ENCODE measurements around the gene HCN3. TPM values are rescaled to one million over a fixed set of nuclear protein-coding genes. Genes with fewer than 3 reads are reported as not detected.
A peak's percentile ranks its signal among the peaks of the same experiment; 100 is the strongest.

The HCN3 gene
- total and polyA plus RNA-seq, 4 donors, result 0.13 to 5.7 (median 2.4) TPM

DNA sequence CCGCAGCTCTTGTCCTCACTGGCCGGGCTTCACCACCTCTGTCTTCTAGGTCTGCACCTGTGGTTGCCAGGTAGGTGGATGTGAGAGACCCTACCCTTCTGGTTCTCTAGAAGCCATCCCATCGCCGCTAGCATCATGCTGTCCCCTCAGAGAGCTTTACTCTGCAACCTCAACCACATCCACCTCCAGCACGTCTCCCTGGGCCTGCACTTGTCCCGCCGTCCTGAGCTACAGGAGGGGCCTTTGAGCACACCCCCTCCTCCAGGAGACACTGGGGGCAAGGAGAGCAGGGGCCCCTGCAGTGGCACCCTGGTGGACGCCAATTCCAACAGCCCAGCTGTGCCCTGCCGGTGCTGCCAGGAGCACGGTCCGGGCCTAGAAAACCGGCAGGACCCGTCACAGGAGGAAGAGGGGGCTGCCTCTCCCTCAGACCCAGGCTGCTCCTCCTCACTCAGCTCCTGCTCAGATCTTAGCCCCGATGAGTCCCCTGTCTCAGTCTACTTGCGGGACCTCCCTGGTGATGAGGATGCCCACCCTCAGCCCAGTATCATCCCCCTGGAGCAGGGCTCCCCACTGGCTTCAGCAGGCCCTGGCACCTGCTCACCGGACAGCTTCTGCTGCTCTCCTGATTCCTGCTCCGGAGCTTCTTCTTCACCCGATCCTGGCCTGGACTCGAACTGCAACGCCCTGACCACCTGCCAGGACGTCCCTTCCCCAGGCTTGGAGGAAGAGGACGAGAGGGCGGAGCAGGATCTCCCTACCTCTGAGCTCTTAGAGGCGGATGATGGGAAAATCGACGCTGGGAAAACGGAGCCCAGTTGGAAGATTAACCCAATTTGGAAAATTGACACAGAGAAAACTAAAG lies 44.6 kb downstream of the HCN3 start:
- Histone ChIP-seq H3K36me3 (ENCODE audit: control insufficient read depth in 1 of 2, insufficient read depth in 2 of 2, low read length in 1 of 2) (no peaks in the 10 kb centered on the region), H3K9me3 (ENCODE audit: control insufficient read depth, low read length) (no peaks in the 10 kb centered on the region), H3K4me1 (ENCODE audit: control insufficient read depth in 1 of 2, insufficient read depth in 2 of 2, low read length in 2 of 2) (no peaks in the 10 kb centered on the region), H3K4me3 (ENCODE audit: low read length in 2 of 2) (peak overlapping the region; percentile 23 to 50), H3K27ac (ENCODE audit: low read depth in 1 of 2, low read length in 2 of 2) (peak overlapping the region; percentile 6 to 60), H3K27me3 (ENCODE audit: control insufficient read depth in 1 of 2, insufficient read depth in 2 of 2, low read length in 1 of 2) (no peaks in the 10 kb centered on the region)
- DNase-seq, result peak; percentile 50 to 71
- no peak for ATAC-seq (ENCODE audit: low FRiP score)
- intact Hi-C loops (cut with DNase I), result loop anchor here (2.0 to 5.0 kb wide), 6 partner anchors 13 to 130 kb away; partner anchors contain the start of genes FDPS (in 1 of the 2), MTX1 (in 1 of the 2), SCAMP3 (in 1 of the 2) and THBS3 (in 1 of the 2)
- 13 to 20% methylated on average over 27 of the region's 27 CpGs for WGBS, 2 donors

DNA sequence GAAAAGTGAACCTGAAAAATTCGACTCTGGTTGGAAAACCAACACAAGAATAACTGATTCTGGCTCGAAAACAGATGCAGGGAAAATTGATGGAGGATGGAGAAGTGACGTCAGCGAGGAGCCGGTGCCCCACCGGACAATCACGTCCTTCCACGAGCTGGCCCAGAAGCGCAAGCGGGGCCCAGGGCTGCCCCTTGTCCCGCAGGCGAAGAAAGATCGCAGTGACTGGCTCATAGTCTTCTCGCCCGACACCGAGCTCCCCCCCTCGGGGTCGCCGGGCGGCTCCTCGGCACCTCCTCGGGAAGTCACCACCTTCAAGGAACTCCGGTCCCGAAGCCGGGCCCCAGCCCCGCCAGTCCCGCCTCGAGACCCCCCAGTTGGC lies 45.3 kb downstream of the HCN3 start:
- ATAC-seq (ENCODE audit: low FRiP score), result no peak
- 0 to 1% methylated on average over 24 to 28 of the region's 28 CpGs for WGBS, 2 donors
- Histone ChIP-seq H3K4me1 (ENCODE audit: control insufficient read depth in 1 of 2, insufficient read depth in 2 of 2, low read length in 2 of 2) (no peaks in the 10 kb centered on the region), H3K27me3 (ENCODE audit: control insufficient read depth in 1 of 2, insufficient read depth in 2 of 2, low read length in 1 of 2) (no peaks in the 10 kb centered on the region), H3K9me3 (ENCODE audit: control insufficient read depth, low read length) (no peaks in the 10 kb centered on the region), H3K27ac (ENCODE audit: low read depth in 1 of 2, low read length in 2 of 2) (peak overlapping the region; percentile 62 to 64), H3K36me3 (ENCODE audit: control insufficient read depth in 1 of 2, insufficient read depth in 2 of 2, low read length in 1 of 2) (no peaks in the 10 kb centered on the region), H3K4me3 (ENCODE audit: low read length in 2 of 2) (peak overlapping the region; percentile 63 to 93)
- DNase-seq, result peak in 1 of 2 donors; percentile 83
- intact Hi-C loops (cut with DNase I), result loop anchor here (2.0 to 5.0 kb wide), 6 partner anchors 14 to 130 kb away; partner anchors contain the start of genes FDPS (in 1 of the 2), MTX1 (in 1 of the 2), SCAMP3 (in 1 of the 2) and THBS3 (in 1 of the 2)

DNA sequence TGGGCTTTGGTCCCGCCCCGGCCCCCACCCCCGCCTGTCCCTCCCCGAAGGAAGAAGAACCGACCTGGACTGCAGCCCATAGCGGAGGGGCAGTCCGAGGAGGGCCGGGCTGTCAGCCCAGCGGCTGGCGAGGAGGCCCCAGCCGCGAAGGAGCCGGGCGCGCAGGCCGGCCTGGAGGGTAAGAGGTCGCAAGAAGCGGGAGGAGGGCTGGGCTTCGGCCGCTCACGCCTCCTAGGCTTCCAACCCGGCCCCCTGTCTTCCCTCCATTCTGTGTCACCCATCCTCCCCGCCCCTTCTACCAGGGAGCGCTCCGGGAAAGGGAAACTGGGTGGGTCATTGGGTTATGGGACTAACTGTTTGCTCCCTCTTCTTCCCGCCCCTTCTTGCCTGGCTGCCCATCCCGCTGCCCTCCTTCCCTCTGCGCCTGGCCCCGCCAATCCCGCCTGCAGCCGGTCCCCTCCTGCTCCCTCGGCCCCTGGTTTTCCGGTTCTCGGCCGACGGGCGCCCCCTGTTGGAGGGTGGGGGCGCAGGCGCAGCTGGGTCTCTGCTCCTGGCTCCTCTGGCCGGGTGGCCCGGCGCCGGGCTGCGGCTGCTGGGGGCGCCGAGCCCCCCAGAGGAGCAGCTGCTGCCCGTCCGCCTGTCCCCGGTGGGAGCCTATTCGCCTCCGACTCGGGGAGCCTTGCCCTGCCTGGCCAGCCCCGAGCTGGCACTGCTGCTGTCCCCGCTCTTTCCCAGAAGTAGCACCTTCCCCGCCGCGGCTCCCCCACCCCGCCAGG lies 45.9 kb downstream of the HCN3 start:
- H3K27me3 ChIP-seq (ENCODE audit: control insufficient read depth in 1 of 2, insufficient read depth in 2 of 2, low read length in 1 of 2), result no peaks in the 10 kb centered on the region
- H3K27ac ChIP-seq (ENCODE audit: low read depth in 1 of 2, low read length in 2 of 2), result peak overlapping the region; percentile 74 to 88
- 0 to 1% methylated on average over 42 to 58 of the region's 58 CpGs for WGBS, 2 donors
- H3K4me3 ChIP-seq (ENCODE audit: low read length in 2 of 2), result peak overlapping the region; percentile 63 to 93
- H3K4me1 ChIP-seq (ENCODE audit: control insufficient read depth in 1 of 2, insufficient read depth in 2 of 2, low read length in 2 of 2), result no peaks in the 10 kb centered on the region
- ATAC-seq (ENCODE audit: low FRiP score), result peak; percentile 82
- no peaks in the 10 kb centered on the region for H3K9me3 ChIP-seq (ENCODE audit: control insufficient read depth, low read length)
- intact Hi-C loops (cut with DNase I), result loop anchor here (1.0 to 5.0 kb wide), 7 partner anchors 14 to 131 kb away; partner anchors contain the start of genes FDPS (in 1 of the 2), HCN3 (in 1 of the 2), MTX1 (in 1 of the 2) and SCAMP3 (in 1 of the 2)
- peak; percentile 95 to 98 for DNase-seq
- no peaks in the 10 kb centered on the region for H3K36me3 ChIP-seq (ENCODE audit: control insufficient read depth in 1 of 2, insufficient read depth in 2 of 2, low read length in 1 of 2)

DNA sequence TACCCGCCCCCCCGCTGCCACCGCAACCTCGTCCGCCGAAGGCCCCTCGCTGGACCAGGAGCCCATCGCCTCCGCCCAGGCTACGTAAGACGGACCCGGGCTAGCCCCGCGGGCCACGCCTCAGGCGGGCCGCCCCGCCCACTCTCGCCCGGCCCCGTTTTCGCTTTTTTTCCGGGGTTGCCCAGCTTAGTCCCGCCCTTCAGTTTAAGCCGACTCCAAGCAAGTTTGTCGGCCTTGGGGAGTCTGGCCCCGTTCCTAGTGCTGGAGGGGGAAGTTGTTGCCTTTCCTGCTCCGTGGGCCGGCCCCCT lies 46.4 kb downstream of the HCN3 start:
- WGBS, 2 donors, result 0 to 1% methylated on average over 21 to 29 of the region's 29 CpGs
- H3K36me3 ChIP-seq (ENCODE audit: control insufficient read depth in 1 of 2, insufficient read depth in 2 of 2, low read length in 1 of 2), result no peaks in the 10 kb centered on the region
- intact Hi-C loops (cut with DNase I), result loop anchor here (1.0 to 5.0 kb wide), 8 partner anchors 15 to 131 kb away; partner anchors contain the start of genes FDPS (in 1 of the 2), HCN3 (in 1 of the 2), MTX1 (in 1 of the 2) and SCAMP3 (in 1 of the 2)
- H3K4me3 ChIP-seq (ENCODE audit: low read length in 2 of 2), result peak overlapping the region; percentile 63 to 93
- peak overlapping the region; percentile 74 to 84 for H3K27ac ChIP-seq (ENCODE audit: low read depth in 1 of 2, low read length in 2 of 2)
- peak; percentile 94 to 95 for DNase-seq
- no peaks in the 10 kb centered on the region for H3K4me1 ChIP-seq (ENCODE audit: control insufficient read depth in 1 of 2, insufficient read depth in 2 of 2, low read length in 2 of 2)
- peak; percentile 89 for ATAC-seq (ENCODE audit: low FRiP score)
- no peaks in the 10 kb centered on the region for H3K27me3 ChIP-seq (ENCODE audit: control insufficient read depth in 1 of 2, insufficient read depth in 2 of 2, low read length in 1 of 2)
- H3K9me3 ChIP-seq (ENCODE audit: control insufficient read depth, low read length), result no peaks in the 10 kb centered on the region

DNA sequence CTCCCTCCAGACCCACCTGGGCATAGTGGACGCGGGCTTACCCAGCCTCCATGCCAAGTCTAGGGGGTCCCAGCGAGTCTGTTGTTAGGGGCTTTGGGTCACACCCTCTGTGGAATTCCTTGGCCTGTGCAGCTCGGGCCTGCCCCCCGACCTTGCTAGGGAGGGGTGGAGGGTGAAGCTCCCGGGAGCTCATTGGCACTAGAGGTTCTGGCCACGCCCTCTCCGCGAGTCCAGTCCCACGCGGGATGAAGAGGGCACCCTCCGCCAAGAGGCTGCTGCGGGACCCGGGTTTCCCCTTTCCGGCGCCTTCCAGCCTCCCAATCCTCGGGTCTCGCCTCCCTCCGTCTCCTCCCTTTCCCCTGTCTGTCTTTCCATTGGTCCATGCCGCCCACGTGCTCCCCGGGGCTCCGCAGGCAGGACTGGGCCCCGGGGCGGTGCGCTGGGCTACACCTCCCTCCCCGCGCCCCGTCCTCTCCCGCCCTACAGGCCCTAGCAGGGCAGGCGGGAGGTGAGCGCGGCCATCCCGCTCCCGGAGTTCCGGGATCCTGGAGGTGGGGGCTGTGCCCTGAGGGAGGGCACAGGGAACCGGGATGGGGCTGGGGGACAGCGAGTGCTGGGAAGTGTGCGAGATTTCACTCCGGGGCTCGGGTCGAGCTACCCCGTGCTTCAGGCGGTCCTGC lies 46.9 kb downstream of the HCN3 start:
- Histone ChIP-seq H3K36me3 (ENCODE audit: control insufficient read depth in 1 of 2, insufficient read depth in 2 of 2, low read length in 1 of 2) (no peaks in the 10 kb centered on the region), H3K4me1 (ENCODE audit: control insufficient read depth in 1 of 2, insufficient read depth in 2 of 2, low read length in 2 of 2) (no peaks in the 10 kb centered on the region), H3K27me3 (ENCODE audit: control insufficient read depth in 1 of 2, insufficient read depth in 2 of 2, low read length in 1 of 2) (no peaks in the 10 kb centered on the region), H3K4me3 (ENCODE audit: low read length in 2 of 2) (peak overlapping the region; percentile 63 to 93), H3K27ac (ENCODE audit: low read depth in 1 of 2, low read length in 2 of 2) (peak overlapping the region in 1 of 2 donors; percentile 84), H3K9me3 (ENCODE audit: control insufficient read depth, low read length) (no peaks in the 10 kb centered on the region)
- intact Hi-C loops (cut with DNase I), result loop anchor here (2.0 to 5.0 kb wide), 5 partner anchors 62 to 132 kb away; partner anchors contain the start of genes MTX1 (in 1 of the 2), SCAMP3 (in 1 of the 2) and THBS3 (in 1 of the 2)
- DNase-seq (peak; percentile 98), ATAC-seq (ENCODE audit: low FRiP score) (peak; percentile 92)
- 0% methylated on average over 41 to 44 of the region's 44 CpGs for whole genome bisulfite sequencing, 2 donors

DNA sequence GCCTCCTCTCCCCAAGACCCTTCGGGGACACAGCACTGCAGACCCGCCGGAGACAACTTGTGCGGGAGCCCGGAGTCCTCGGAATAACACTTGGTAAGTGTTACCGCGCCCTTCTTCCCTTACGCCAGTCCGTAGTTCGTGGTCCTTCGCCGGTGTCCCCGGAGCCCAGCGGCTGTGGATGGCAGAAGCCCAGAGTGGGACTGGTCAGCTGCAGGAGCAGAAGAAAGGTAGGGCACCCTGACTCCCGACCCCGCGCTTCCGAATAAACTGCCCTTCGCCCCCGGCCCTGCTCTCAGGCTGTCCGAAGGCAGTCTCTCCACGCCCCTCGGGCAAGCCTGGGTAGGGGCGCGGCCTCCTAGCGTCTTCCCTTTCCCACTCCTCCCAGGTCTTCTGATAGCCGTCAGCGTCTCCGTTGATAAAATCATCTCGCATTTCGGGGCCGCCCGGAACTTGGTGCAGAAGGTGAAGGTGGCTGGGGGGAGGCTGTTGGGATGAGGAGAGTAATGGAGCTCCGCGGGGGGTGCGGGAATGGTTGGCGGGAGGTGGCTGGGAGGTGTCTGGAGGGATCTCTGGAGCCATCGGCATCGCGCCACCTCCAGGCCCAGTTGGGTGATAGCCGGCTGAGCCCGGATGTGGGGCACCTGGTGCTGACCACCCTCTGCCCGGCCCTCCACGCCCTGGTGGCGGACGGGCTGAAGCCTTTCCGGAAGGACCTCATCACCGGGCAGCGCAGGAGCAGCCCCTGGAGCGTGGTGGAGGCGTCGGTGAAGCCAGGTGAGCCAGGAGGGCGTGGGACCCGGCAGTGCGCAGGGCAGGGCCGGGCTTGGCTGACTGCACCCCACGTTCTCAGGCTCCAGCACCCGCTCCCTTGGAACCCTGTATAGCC lies 47.7 kb downstream of the HCN3 start:
- Histone ChIP-seq H3K4me1 (ENCODE audit: control insufficient read depth in 1 of 2, insufficient read depth in 2 of 2, low read length in 2 of 2) (no peaks in the 10 kb centered on the region), H3K27me3 (ENCODE audit: control insufficient read depth in 1 of 2, insufficient read depth in 2 of 2, low read length in 1 of 2) (no peaks in the 10 kb centered on the region), H3K9me3 (ENCODE audit: control insufficient read depth, low read length) (no peaks in the 10 kb centered on the region), H3K36me3 (ENCODE audit: control insufficient read depth in 1 of 2, insufficient read depth in 2 of 2, low read length in 1 of 2) (no peaks in the 10 kb centered on the region), H3K4me3 (ENCODE audit: low read length in 2 of 2) (peak overlapping the region; percentile 53 to 69), H3K27ac (ENCODE audit: low read depth in 1 of 2, low read length in 2 of 2) (peak overlapping the region in 1 of 2 donors; percentile 9)
- peak; percentile 73 to 86 for DNase-seq
- no peak for ATAC-seq (ENCODE audit: low FRiP score)
- intact Hi-C loops (cut with DNase I), result loop anchor here (2.0 to 5.0 kb wide), 5 partner anchors 63 to 133 kb away; partner anchors contain the start of genes MTX1 (in 1 of the 2), SCAMP3 (in 1 of the 2) and THBS3 (in 1 of the 2)
- 14 to 16% methylated on average over 58 to 59 of the region's 59 CpGs for WGBS, 2 donors

DNA sequence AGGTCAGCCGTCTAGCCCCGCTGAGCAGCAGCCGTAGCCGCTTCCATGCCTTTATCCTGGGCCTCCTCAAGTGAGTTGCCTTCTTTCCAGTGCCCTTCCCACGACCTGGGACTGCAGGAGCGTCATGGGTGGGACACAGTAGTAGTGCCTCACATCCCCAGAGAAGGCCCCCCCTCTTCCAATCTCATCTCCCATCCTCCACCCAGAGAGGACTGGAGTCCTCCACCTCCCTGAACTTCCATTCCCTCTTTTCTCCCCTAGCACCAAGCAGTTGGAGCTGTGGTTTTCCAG lies 48.3 kb downstream of the HCN3 start:
- H3K4me1 ChIP-seq (ENCODE audit: control insufficient read depth in 1 of 2, insufficient read depth in 2 of 2, low read length in 2 of 2), result no peaks in the 10 kb centered on the region
- WGBS, 2 donors, result 65 to 73% methylated on average over 6 of the region's 6 CpGs

More for the DNA sequence above, 48.3 kb downstream of the HCN3 start:
- no peaks in the 10 kb centered on the region for H3K9me3 ChIP-seq (ENCODE audit: control insufficient read depth, low read length)
- ATAC-seq (ENCODE audit: low FRiP score) (no peak), DNase-seq (no peak)
- H3K4me3 ChIP-seq (ENCODE audit: low read length in 2 of 2), result no peak overlapping the region
- no peaks in the 10 kb centered on the region for H3K36me3 ChIP-seq (ENCODE audit: control insufficient read depth in 1 of 2, insufficient read depth in 2 of 2, low read length in 1 of 2)
- no peaks in the 10 kb centered on the region for H3K27me3 ChIP-seq (ENCODE audit: control insufficient read depth in 1 of 2, insufficient read depth in 2 of 2, low read length in 1 of 2)
- no peak overlapping the region for H3K27ac ChIP-seq (ENCODE audit: low read depth in 1 of 2, low read length in 2 of 2)
- intact Hi-C loops (cut with DNase I), result loop anchor here in 1 of 2 donors (2.0 kb wide), 1 partner anchor 75 kb away; no protein-coding TSS in a partner anchor
